ENCODE data around the gene GAS7.

Gene GAS7

DNA sequence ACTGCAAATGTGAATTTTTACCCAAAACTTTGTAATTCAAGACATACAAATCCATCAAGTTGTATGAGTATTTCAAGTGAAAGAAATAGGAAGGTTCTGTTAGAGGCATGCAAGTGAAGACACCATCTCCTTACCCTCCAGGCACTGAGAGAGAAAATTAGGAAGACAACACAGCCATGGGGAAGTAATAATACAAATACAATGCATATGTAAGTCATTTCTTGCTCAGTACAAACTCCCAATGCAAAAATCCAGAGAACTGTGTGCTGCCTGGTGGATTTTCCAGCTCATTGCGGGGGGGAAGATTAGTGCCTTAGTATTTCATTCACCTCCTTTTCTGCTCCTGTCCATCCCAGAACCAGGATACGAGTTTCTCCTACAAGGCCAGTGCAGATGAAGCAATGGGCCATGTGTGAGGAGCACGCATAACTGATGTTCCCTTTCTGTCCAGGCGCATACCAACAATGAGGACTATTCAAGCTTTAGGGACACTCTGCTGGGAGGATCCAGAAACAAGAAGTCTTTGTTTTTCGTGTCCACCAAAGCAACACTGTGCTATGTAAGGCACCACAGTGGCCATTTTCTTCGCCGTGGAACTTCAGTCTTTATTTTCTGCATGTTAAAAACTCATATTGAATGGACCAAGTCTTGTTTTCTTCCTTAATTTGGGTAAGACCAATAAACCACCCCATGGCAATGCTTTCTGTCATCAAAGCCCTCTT lies 149.6 kb downstream of the GAS7 start:
- no peak for DNase-seq (ENCODE audit: low spot score)

GRCh38 chr17:10046786-10047785 lies 151.3 kb downstream of the GAS7 start:
- DNase-seq (ENCODE audit: low spot score): no peak

- no peak for DNase-seq (ENCODE audit: low spot score)
These were observed 152.3 kb downstream of the GAS7 start for GRCh38 chr17:10045871-10046658.

- DNase-seq (ENCODE audit: low spot score): no peak
These were observed 155.7 kb downstream of the GAS7 start for GRCh38 chr17:10042589-10043244.

- DNase-seq (ENCODE audit: low spot score): no peak
These were observed 156.4 kb downstream of the GAS7 start for GRCh38 chr17:10041916-10042588.

DNA sequence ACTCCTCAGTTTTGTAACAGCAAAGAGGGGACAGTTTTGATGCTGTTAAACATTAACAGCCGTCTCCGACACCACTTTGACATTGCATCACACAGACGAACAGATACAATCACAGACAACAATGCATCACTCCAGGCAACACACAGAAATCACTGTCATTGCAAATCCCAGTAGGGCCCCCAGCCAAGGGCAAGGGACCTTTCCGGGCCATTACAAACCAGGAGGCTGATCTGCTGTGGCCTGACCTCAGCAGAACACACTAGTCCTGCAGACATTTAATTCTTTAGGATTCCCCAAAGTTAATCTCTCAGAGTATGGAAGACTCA lies 157.2 kb downstream of the GAS7 start:
- no peak for DNase-seq (ENCODE audit: low spot score)

DNA sequence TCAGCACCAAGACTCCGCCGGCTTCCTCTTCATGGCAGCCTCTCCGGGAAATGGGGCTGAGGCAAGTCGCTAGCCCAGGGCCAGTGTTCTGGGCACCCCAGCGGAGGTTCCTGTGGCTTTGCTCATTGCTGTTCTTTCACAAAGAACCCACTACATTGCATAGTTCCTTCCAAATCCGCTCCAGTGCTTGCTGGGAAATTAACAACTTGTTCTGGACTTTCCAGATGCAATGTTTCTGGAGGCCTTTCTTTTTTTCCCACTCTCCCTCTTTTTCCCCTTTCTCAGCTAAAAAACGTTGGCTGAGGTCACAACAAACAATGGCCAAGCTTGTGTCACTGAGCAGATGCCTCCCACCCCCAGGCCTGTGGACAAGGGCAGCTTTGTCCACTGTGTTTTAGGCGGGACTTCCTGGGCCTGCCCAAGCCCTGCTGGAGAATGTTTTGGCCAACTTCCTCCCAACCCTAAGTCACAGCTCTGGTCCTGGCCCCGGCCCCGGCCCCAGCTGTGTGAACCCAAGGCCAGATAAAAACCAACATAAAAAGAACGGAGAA lies 161.8 kb downstream of the GAS7 start:
- no peak for DNase-seq (ENCODE audit: low spot score)

- DNase-seq (ENCODE audit: low spot score): no peak
These were observed 162.5 kb downstream of the GAS7 start for GRCh38 chr17:10035885-10036284.

GRCh38 chr17:10034719-10035475 lies 163.5 kb downstream of the GAS7 start:
- DNase-seq (ENCODE audit: low spot score): no peak

DNA sequence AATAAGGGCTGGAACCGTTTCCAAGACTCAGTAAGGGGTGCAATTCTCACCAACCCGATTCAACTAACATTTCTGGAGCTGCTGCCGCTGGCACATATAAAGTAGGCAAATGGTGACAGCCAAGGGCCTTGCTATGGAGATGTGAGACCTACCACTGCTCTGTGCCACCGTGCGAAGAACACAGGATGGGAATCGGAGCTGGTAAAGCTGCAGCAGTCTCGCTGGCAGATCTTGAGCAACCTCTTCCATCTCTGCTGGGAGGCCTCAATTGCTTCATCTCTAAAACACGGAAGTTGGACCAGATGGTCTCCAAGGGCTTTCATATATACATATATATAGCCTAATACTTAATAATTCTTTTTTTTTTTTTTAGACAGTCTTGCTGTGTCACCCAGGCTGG lies 164.4 kb downstream of the GAS7 start:
- no peak for DNase-seq (ENCODE audit: low spot score)

DNA sequence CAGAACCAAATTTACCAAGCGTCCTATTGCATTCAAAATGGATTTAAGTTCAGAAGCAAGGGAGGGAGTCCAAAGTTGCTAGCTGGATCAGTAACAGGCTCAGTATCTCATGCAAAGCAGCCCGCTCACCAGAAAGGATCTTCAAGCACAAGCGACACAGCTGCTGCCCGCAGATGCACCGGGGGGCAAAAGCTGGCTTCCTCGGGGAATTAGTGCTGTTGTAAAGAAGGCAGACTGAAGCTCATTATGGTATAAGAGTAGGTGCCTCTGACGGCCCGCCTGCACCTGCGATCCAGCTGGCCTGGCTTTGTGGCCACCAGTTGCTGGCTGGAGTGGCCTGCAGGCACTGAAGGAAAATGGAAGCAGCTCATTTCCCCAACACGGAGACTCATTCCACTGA lies 165.0 kb downstream of the GAS7 start:
- DNase-seq (ENCODE audit: low spot score): no peak

GRCh38 chr17:10032118-10032852 lies 166.1 kb downstream of the GAS7 start:
- DNase-seq (ENCODE audit: low spot score): no peak

- no peak for DNase-seq (ENCODE audit: low spot score)
These were observed 166.8 kb downstream of the GAS7 start for GRCh38 chr17:10031606-10032005.

DNA sequence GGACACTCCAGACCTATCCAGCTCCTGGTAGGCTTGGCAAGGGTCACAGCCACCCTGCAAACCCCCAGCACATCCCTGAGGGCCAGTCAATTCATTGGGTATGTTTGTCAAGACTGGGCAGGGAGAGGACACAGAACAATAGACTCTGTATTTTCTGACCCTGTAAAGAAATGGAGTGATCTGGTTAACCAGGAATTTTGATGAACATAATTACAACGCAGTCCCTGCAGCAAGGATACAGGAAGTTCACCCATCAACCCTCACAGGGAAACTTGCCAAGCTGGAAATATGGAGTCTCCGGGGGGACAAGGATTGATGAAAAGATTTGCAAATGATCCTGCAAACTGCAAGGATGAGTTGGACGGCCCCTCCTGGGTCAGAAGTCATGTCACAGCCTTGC lies 167.3 kb downstream of the GAS7 start:
- DNase-seq (ENCODE audit: low spot score): no peak

DNA sequence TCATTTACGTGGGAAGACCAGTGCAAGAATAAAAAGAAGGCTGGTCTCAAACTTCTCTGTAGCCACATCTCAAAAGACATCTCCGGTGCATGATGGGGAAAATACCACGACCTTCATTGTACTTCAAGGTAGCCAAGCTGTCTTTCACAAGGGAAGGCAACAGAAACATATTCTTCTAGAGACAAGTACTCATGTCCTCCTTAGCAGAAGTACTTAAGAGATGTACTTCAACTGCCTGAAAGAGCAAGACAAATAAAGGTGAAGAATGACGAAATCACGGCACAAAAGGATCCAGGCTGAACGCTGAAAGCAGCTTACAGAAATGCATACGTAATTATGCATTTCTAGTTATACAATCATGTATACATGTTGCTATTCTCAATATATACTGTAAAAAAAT lies 169.3 kb downstream of the GAS7 start:
- no peak for DNase-seq (ENCODE audit: low spot score)

DNA sequence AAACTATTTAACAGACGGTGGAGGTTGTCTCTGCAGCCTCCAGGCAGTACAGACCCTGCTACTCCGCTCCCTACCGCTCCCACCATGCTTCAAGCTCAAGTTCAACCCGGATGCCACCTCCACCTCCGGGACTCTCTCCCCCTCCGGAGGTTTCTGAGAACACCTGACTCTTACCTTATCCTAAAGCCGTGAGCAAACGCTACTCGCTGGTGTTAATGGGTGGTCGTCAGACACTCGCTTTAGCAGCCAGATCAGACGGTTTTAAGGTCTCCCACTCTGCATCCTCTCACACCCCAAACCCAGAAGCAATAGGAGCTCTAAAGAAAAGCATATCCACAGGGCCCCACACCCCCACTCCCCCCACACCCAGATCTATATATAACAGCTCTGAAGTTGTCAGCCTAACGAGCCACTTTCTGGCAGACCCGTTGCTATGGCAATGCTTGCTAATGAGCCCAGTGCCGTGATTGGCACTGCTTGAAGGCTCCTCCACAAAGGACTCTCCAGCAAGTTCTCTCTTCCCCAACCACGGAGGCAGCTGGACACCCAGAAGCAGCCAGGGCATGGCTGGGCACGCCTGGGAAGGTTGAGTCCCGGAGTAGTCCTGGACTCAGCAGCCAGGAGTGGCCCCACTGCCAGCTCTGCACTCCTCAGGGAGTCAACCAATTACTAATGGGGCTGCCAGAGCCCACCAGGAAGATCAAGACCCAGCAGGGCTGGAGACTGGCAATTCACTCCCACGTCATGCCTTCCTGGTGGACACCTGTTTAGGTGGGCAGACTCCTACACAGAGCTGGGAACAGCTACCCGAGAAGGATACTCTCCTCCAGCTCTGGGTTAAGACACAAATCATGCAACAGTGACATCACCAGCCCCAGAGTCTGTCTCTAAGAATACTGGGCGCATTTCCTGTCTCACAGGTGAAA lies 172.2 kb downstream of the GAS7 start:
- DNase-seq (ENCODE audit: low spot score): no peak

GRCh38 chr17:10025224-10025623 lies 173.2 kb downstream of the GAS7 start:
- DNase-seq (ENCODE audit: low spot score): no peak

- no peak for DNase-seq (ENCODE audit: low spot score)
These were observed 176.0 kb downstream of the GAS7 start for GRCh38 chr17:10022416-10022815.
